Lung (tissue), 12 donors: Measurements from ENCODE around the gene CDH23. TPM values are rescaled to one million over a fixed set of nuclear protein-coding genes. Genes with fewer than 3 reads are reported as not detected.

Source experiments
- ATAC-seq: fragments of 200-7000 bp; cut with Tn5 transposase; one replicate; pipeline ENCODE4 v1.9.1; 2020; ENCODE audit warnings: moderate number of reproducible peaks; ENCODE audit not compliant: insufficient read depth, low FRiP score
- DNase-seq, 3 donors: peaks; one replicate each; pipeline ENCODE4 v3.0.0-alpha.2; 2013 to 2017
- H3K27ac ChIP-seq, 2 donors: one replicate each; pipeline ENCODE4 v1.5.1; 2013; ENCODE audit warnings: mild to moderate bottlenecking in 2 of 2, moderate library complexity in 2 of 2, control low read depth in 1 of 2, inconsistent platforms in 1 of 2, low read depth in 1 of 2, low read length in 1 of 2
- H3K27me3 ChIP-seq, 3 donors: one replicate each; pipeline ENCODE4 v1.5.1; 2013; ENCODE audit warnings: low read length in 2 of 3; ENCODE audit not compliant: control insufficient read depth in 3 of 3, insufficient read depth in 3 of 3
- H3K36me3 ChIP-seq, 4 donors: one replicate each; pipeline ENCODE4 v1.5.1; 2013; ENCODE audit warnings: low read length in 4 of 4, mild to moderate bottlenecking in 1 of 4, moderate library complexity in 1 of 4; ENCODE audit not compliant: control insufficient read depth in 4 of 4, insufficient read depth in 4 of 4
- H3K4me1 ChIP-seq, 5 donors: one replicate each; pipeline ENCODE4 v1.5.1; 2013; ENCODE audit warnings: low read length in 5 of 5, mild to moderate bottlenecking in 2 of 5, moderate library complexity in 1 of 5; ENCODE audit not compliant: control insufficient read depth in 5 of 5, insufficient read depth in 5 of 5
- H3K4me3 ChIP-seq: one replicate; pipeline ENCODE4 v1.5.1; 2013; ENCODE audit warnings: mild to moderate bottlenecking, control low read depth, moderate library complexity
- H3K9ac ChIP-seq, 2 donors: one replicate each; pipeline ENCODE4 v1.5.1; 2013; ENCODE audit warnings: low read length in 2 of 2, control low read depth in 1 of 2; ENCODE audit not compliant: insufficient read depth in 1 of 2
- H3K9me3 ChIP-seq, 4 donors: one replicate each; pipeline ENCODE4 v1.5.1; 2013; ENCODE audit warnings: low read length in 3 of 4, mild to moderate bottlenecking in 1 of 4, moderate library complexity in 1 of 4; ENCODE audit not compliant: control insufficient read depth in 4 of 4, insufficient read depth in 3 of 4
- CTCF ChIP-seq: IDR thresholded peaks from 2 replicates; pipeline ENCODE4 v1.5.1; 2012; ENCODE audit warnings: mild to moderate bottlenecking; ENCODE audit errors: control extremely low read depth, extremely low read depth
- WGBS, 2 donors: extraction: QIAGEN DNeasy Blood & Tissue Kit; methylation state at CpG; one replicate each; pipeline ENCODE4 v1.1.7; 2013; 5-methylcytosine and 5-hydroxymethylcytosine counted together
- polyA plus RNA-seq, 2 donors: library from polyadenylated mRNA; stranded (reverse); fragments of 200-250 nt; gene quantifications; one replicate each; pipeline ENCODE4 v1.2.1, GENCODE V29; 2013
- total RNA-seq, 2 donors: library from RNA; depleted of rRNA in 1 of 2; stranded (reverse); fragments of >200 nt in 1 of 2; gene quantifications; one replicate each; pipeline ENCODE4 v1.2.1, GENCODE V29; 2014 to 2021
- donor health status: control.
- donor health status: control.
- donor health status: Bipolar disorder and iron deficiency.
- donor health status: healthy.
- donor health status: DM: yes; HTN: yes; CAD: no.

Gene CDH23
- total and polyA plus RNA-seq, 4 donors = 4.5 to 29.5 (median 6.0) TPM

GRCh38 chr10:71780719-71781118 lies 384.0 kb downstream of the CDH23 start:
- Histone ChIP-seq H3K27ac (no peak overlapping the region), H3K9me3 (no peaks in the 10 kb centered on the region), H3K27me3 (no peaks in the 10 kb centered on the region), H3K4me3 (no peak overlapping the region), H3K4me1 (peaks cover 0 to 10% (median 0%) of the 10 kb centered on the region in 5 donors), H3K36me3 (no peaks in the 10 kb centered on the region), H3K9ac (no peak overlapping the region)
- TF ChIP-seq CTCF = no peak
- ATAC-seq (no peak), DNase-seq (no peak)
- WGBS, 2 donors = 80 to 87% methylated on average over 9 of the region's 9 CpGs

- no peak overlapping the region for H3K27ac ChIP-seq
- DNase-seq = no peak
Measured at GRCh38 chr10:71782221-71782916, 385.6 kb downstream of the CDH23 start.

GRCh38 chr10:71782917-71783490 lies 386.3 kb downstream of the CDH23 start:
- Histone ChIP-seq H3K9me3 (no peaks in the 10 kb centered on the region), H3K27ac (no peak overlapping the region), H3K9ac (no peak overlapping the region), H3K4me3 (no peak overlapping the region), H3K36me3 (no peaks in the 10 kb centered on the region), H3K27me3 (no peaks in the 10 kb centered on the region), H3K4me1 (peaks cover 0 to 7% (median 0%) of the 10 kb centered on the region in 5 donors)
- no peak for ATAC-seq
- 15 to 27% methylated on average over 6 to 7 of the region's 7 CpGs for WGBS, 2 donors
- DNase-seq = no peak
- no peak for TF ChIP-seq CTCF

More at GRCh38 chr10:71782221-71782916, 385.6 kb downstream of the CDH23 start:
- Histone ChIP-seq H3K4me1 (peaks cover 0 to 7% (median 0%) of the 10 kb centered on the region in 5 donors), H3K36me3 (no peaks in the 10 kb centered on the region), H3K9me3 (no peaks in the 10 kb centered on the region), H3K27me3 (no peaks in the 10 kb centered on the region), H3K4me3 (no peak overlapping the region), H3K9ac (no peak overlapping the region)
- 73 to 80% methylated on average over 6 of the region's 6 CpGs for WGBS, 2 donors
- no peak for TF ChIP-seq CTCF
- no peak for ATAC-seq
